H9 (cell line): ENCODE results near the gene OGDH. TPM values are rescaled to one million over a fixed set of nuclear protein-coding genes. Genes with fewer than 3 reads are reported as not detected.

Experiments
- DNase-seq: peaks from one replicate; pipeline ENCODE4 v3.0.0-alpha.2; 2017
- H2AFZ ChIP-seq: one replicate; pipeline ENCODE4 v1.6.1; 2013; ENCODE audit warnings: mild to moderate bottlenecking, low read length, control low read depth, moderate library complexity
- H2AK5ac ChIP-seq: 2 replicates; pipeline ENCODE4 v1.6.1; 2013; ENCODE audit warnings: low read length, control low read depth, mixed read lengths; ENCODE audit not compliant: insufficient read length
- H2BK120ac ChIP-seq: one replicate; pipeline ENCODE4 v1.6.1; 2013; ENCODE audit warnings: low read depth, mild to moderate bottlenecking, low read length, control low read depth, inconsistent platforms; ENCODE audit not compliant: poor library complexity, severe bottlenecking
- H2BK12ac ChIP-seq: 2 replicates; pipeline ENCODE4 v1.6.1; 2013; ENCODE audit warnings: low read length, control low read depth, mixed read lengths, low read depth; ENCODE audit not compliant: insufficient read length
- H2BK15ac ChIP-seq: 2 replicates; pipeline ENCODE4 v1.6.1; 2013; ENCODE audit warnings: low read depth, low read length, control low read depth
- H2BK20ac ChIP-seq: one replicate; pipeline ENCODE4 v1.6.1; 2013; ENCODE audit warnings: low read depth, mild to moderate bottlenecking, low read length, control low read depth, inconsistent platforms; ENCODE audit not compliant: poor library complexity, severe bottlenecking
- H2BK5ac ChIP-seq: 2 replicates; pipeline ENCODE4 v1.6.1; 2013; ENCODE audit warnings: low read length, control low read depth, mixed read lengths; ENCODE audit not compliant: insufficient read length
- H3K14ac ChIP-seq: 2 replicates; pipeline ENCODE4 v1.6.1; 2013; ENCODE audit warnings: low read length, control low read depth; ENCODE audit not compliant: insufficient read depth
- H3K18ac ChIP-seq: 2 replicates; pipeline ENCODE4 v1.6.1; 2013; ENCODE audit warnings: low read depth, mild to moderate bottlenecking, mixed read lengths, low read length, control low read depth; ENCODE audit not compliant: insufficient read length
- H3K23ac ChIP-seq: 2 replicates; pipeline ENCODE4 v1.6.1; 2013; ENCODE audit warnings: low read length, control low read depth, mixed read lengths, low read depth; ENCODE audit not compliant: insufficient read length
- H3K23me2 ChIP-seq: 2 replicates; pipeline ENCODE4 v1.6.1; 2013; ENCODE audit warnings: low read depth, mild to moderate bottlenecking, mixed read lengths, low read length, control low read depth; ENCODE audit not compliant: insufficient read length, poor library complexity, severe bottlenecking
- H3K27ac ChIP-seq: 2 replicates; pipeline ENCODE4 v1.5.1; 2013; ENCODE audit warnings: low read length, control low read depth, mixed read lengths, low read depth; ENCODE audit not compliant: insufficient read length
- H3K27me3 ChIP-seq: 2 replicates; pipeline ENCODE4 v1.6.1; 2013; ENCODE audit warnings: low read length, control low read depth, inconsistent platforms; ENCODE audit not compliant: insufficient read depth
- H3K4ac ChIP-seq: 2 replicates; pipeline ENCODE4 v1.6.1; 2013; ENCODE audit warnings: low read depth, mild to moderate bottlenecking, control low read depth, inconsistent platforms, low read length, moderate library complexity
- H3K4me1 ChIP-seq: 2 replicates; pipeline ENCODE4 v1.6.1; 2013; ENCODE audit warnings: low read length, control low read depth, inconsistent platforms; ENCODE audit not compliant: insufficient read depth
- H3K4me2 ChIP-seq: 2 replicates; pipeline ENCODE4 v1.6.1; 2013; ENCODE audit warnings: low read length, control low read depth, mixed read lengths; ENCODE audit not compliant: insufficient read length, insufficient read depth
- H3K56ac ChIP-seq: 2 replicates; pipeline ENCODE4 v1.6.1; 2013; ENCODE audit warnings: low read depth, mild to moderate bottlenecking, mixed read lengths, low read length, control low read depth; ENCODE audit not compliant: insufficient read length
- H3K79me1 ChIP-seq: 2 replicates; pipeline ENCODE4 v1.6.1; 2013; ENCODE audit warnings: low read depth, mild to moderate bottlenecking, moderate library complexity, low read length, control low read depth, inconsistent platforms; ENCODE audit not compliant: insufficient read depth, poor library complexity, severe bottlenecking
- H3K79me2 ChIP-seq: 2 replicates; pipeline ENCODE4 v1.6.1; 2013; ENCODE audit warnings: low read length, control low read depth, inconsistent platforms; ENCODE audit not compliant: insufficient read depth
- H3K9ac ChIP-seq: 2 replicates; pipeline ENCODE4 v1.6.1; 2013; ENCODE audit warnings: low read length, control low read depth, mixed read lengths; ENCODE audit not compliant: insufficient read length; ENCODE audit errors: extremely low read depth
- H3K9me3 ChIP-seq: one replicate; pipeline ENCODE4 v1.6.1; 2013; ENCODE audit warnings: low read depth, low read length, inconsistent platforms; ENCODE audit not compliant: control insufficient read depth
- H3T11ph ChIP-seq: one replicate; pipeline ENCODE4 v1.6.1; 2013; ENCODE audit warnings: mild to moderate bottlenecking, low read length, control low read depth, inconsistent platforms
- H4K20me1 ChIP-seq: one replicate; pipeline ENCODE4 v1.6.1; 2013; ENCODE audit not compliant: control insufficient read depth, insufficient read length, insufficient read depth
- H4K5ac ChIP-seq: 2 replicates; pipeline ENCODE4 v1.6.1; 2013; ENCODE audit warnings: low read depth, mild to moderate bottlenecking, mixed read lengths, low read length, control low read depth; ENCODE audit not compliant: insufficient read length
- H4K8ac ChIP-seq: replicated peaks from 2 replicates; pipeline ENCODE4 v1.6.1; 2013; ENCODE audit warnings: low read length, control low read depth, mixed read lengths, low read depth; ENCODE audit not compliant: insufficient read length
- H4K91ac ChIP-seq: 2 replicates; pipeline ENCODE4 v1.6.1; 2013; ENCODE audit warnings: low read depth, mild to moderate bottlenecking, moderate library complexity, mixed read lengths, low read length, control low read depth; ENCODE audit not compliant: insufficient read length
- H3K27ac Mint-ChIP-seq, 3 experiments: 2 replicates in 2 of 3; 3 replicates in 1 of 3; pipeline ENCODE4 v1.8.0; 2020 to 2021; ENCODE audit warnings: mixed read lengths in 3 of 3, mild to moderate bottlenecking in 1 of 3, moderate library complexity in 1 of 3
- H3K27me3 Mint-ChIP-seq: 2 replicates; pipeline ENCODE4 v1.8.0; 2021; ENCODE audit warnings: low read depth, mild to moderate bottlenecking, moderate library complexity, mixed read lengths
- H3K36me3 Mint-ChIP-seq, 3 experiments: 2 replicates in 2 of 3; 3 replicates in 1 of 3; pipeline ENCODE4 v1.8.0; 2020 to 2021; ENCODE audit warnings: low read depth in 3 of 3, mixed read lengths in 3 of 3; ENCODE audit not compliant: insufficient read depth in 1 of 3
- H3K4me1 Mint-ChIP-seq, 2 experiments: 2 replicates each; pipeline ENCODE4 v1.8.0; 2020; ENCODE audit warnings: mixed read lengths in 2 of 2
- H3K4me3 Mint-ChIP-seq, 2 experiments: 2 replicates in 1 of 2; 3 replicates in 1 of 2; pipeline ENCODE4 v1.8.0; 2020 to 2021; ENCODE audit warnings: mild to moderate bottlenecking in 2 of 2, mixed read lengths in 2 of 2, moderate library complexity in 1 of 2
- H3K9me3 Mint-ChIP-seq, 2 experiments: 2 replicates in 1 of 2; 3 replicates in 1 of 2; pipeline ENCODE4 v1.8.0; 2020; ENCODE audit warnings: mild to moderate bottlenecking in 2 of 2, mixed read lengths in 2 of 2, moderate library complexity in 1 of 2
- CTCF ChIP-seq: fragments of 200-600 bp; sonication (generic); conservative IDR thresholded peaks from 3 replicates; pipeline ENCODE4 v1.8.0; 2021; ENCODE audit warnings: antibody characterized with exemption, mild to moderate bottlenecking
- WGBS: extraction: QIAGEN DNeasy Blood & Tissue Kit; methylation state at CpG from one replicate; pipeline ENCODE4 v1.1.7; 2013; ENCODE audit warnings: missing lambda C conversion rate, low lambda C conversion rate, mixed read lengths; ENCODE audit not compliant: insufficient read length; ENCODE audit errors: extremely low coverage; 5-methylcytosine and 5-hydroxymethylcytosine counted together
- total RNA-seq: library from RNA; stranded (reverse); gene quantifications from 2 replicates; pipeline ENCODE4 v1.2.1, GENCODE V29; 2021

Gene OGDH
- total RNA-seq, 1 experiment from 2014 or later, result 77.3 TPM

GRCh38 chr7:44689427-44689826 lies 83.0 kb downstream of the OGDH start:
- Histone ChIP-seq H3K18ac (no peak overlapping the region), H3K9me3 (no peaks in the 10 kb centered on the region), H3K4me2 (no peak overlapping the region), H3K79me1 (no peaks in the 10 kb centered on the region), H3K79me2 (no peaks in the 10 kb centered on the region), H3K27ac (no peak overlapping the region), H3K56ac (no peak overlapping the region), H3K27me3 (no peaks in the 10 kb centered on the region), H4K20me1 (no peaks in the 10 kb centered on the region), H4K8ac (no peak overlapping the region), H3K4me1 (no peaks in the 10 kb centered on the region), H4K5ac (no peak overlapping the region), H2BK5ac (no peak overlapping the region), H3K14ac (no peak overlapping the region), H3K9ac (no peak overlapping the region), H2AFZ (no peak overlapping the region), H2BK120ac (no peak overlapping the region), H4K91ac (no peak overlapping the region), H2BK20ac (no peak overlapping the region), H3K23me2 (no peaks in the 10 kb centered on the region), H2BK15ac (no peak overlapping the region), H3T11ph (no peak overlapping the region), H2AK5ac (no peak overlapping the region), H2BK12ac (no peak overlapping the region), H3K23ac (no peak overlapping the region), H3K4ac (no peak overlapping the region)
- Mint-ChIP-seq H3K36me3 (peaks cover 8 to 25% (median 19%) of the 10 kb centered on the region in 3 experiments; a peak in 6 of 7 replicates), H3K27ac (no peak overlapping the region), H3K4me3 (no peak overlapping the region), H3K9me3 (no peaks in the 10 kb centered on the region), H3K4me1 (no peaks in the 10 kb centered on the region), H3K27me3 (no peaks in the 10 kb centered on the region)
- no peak for DNase-seq
- no peak for TF ChIP-seq CTCF
- no CpG with 5 or more reads among the region's 2 CpGs for WGBS
